Astrocyte (in vitro differentiated cells and primary cell): ENCODE data around the gene KRT6A.

Experiments
- CTCF ChIP-seq: IDR thresholded peaks from 2 replicates; pipeline ENCODE4 v1.5.1; 2011; ENCODE audit warnings: low read depth, mild to moderate bottlenecking, inconsistent platforms, low read length, moderate library complexity; ENCODE audit not compliant: insufficient read depth
- EZH2 ChIP-seq: IDR thresholded peaks from 2 replicates; pipeline ENCODE4 v1.6.1; 2012; ENCODE audit warnings: mild to moderate bottlenecking, low read length, inconsistent platforms; ENCODE audit not compliant: insufficient read depth

DNA sequence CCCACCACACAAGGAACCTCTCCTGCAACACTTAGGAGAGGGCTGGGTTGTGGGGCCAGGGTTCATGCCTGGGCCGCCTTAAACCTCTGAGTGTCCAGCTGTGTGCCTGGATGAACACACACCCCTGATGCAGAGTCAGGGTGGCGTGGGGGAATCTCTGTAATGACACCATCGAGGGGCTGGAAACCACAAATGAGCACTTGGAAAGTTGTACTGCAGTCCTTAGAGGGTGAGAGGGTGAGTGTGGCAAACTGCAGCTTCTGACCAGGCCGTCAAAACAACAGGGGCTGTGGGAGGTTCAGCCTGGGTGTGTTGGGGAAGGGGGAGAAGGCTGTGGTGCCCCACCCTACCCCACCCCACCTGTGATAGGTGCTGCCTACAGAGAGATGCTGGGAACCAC, 39.6 kb upstream of the KRT6A start:
- no peak for TF ChIP-seq CTCF
- TF ChIP-seq EZH2, result no peak
